NCI-H1092 treated with DMSO at 0.1 percent for 48 hours (cell line): ENCODE measurements around the gene HPS1.

ENCODE experiments used
- DNase-seq: peaks from one replicate; lab custom pipeline; 2025; lab: John Stamatoyannopoulos, UW

Gene HPS1

GRCh38 chr10:98446661-98447221 lies at the start of gene HPS1:
Gene HPS1 (minus strand): TSS chr10:98446935. CDS start chr10:98443240, 3,695 bp downstream.
- DNase-seq: peak; percentile 35

GRCh38 chr10:98492763-98493162 lies 46.0 kb upstream of the HPS1 start:
- DNase-seq: no peak

- no peak for DNase-seq
Observed at GRCh38 chr10:98489561-98490481, 43.1 kb upstream of the HPS1 start.

GRCh38 chr10:98488669-98489430 lies 42.1 kb upstream of the HPS1 start:
- no peak for DNase-seq

- DNase-seq: no peak
Observed at GRCh38 chr10:98487649-98488048, 40.9 kb upstream of the HPS1 start.

- DNase-seq: no peak
Observed at GRCh38 chr10:98486421-98486820, 39.7 kb upstream of the HPS1 start.

- no peak for DNase-seq
Observed at GRCh38 chr10:98485959-98486358, 39.2 kb upstream of the HPS1 start.

GRCh38 chr10:98483658-98484057 lies 36.9 kb upstream of the HPS1 start:
- DNase-seq: no peak

GRCh38 chr10:98482096-98482495 lies 35.4 kb upstream of the HPS1 start:
- no peak for DNase-seq

- DNase-seq: no peak
Observed at GRCh38 chr10:98481404-98481945, 34.7 kb upstream of the HPS1 start.

- DNase-seq: no peak
Observed at GRCh38 chr10:98478430-98479222, 31.9 kb upstream of the HPS1 start.

GRCh38 chr10:98477861-98478260 lies 31.1 kb upstream of the HPS1 start:
- DNase-seq: no peak

- no peak for DNase-seq
Observed at GRCh38 chr10:98474628-98475027, 27.9 kb upstream of the HPS1 start.

GRCh38 chr10:98472196-98472595 lies 25.5 kb upstream of the HPS1 start:
- DNase-seq: no peak

GRCh38 chr10:98470850-98471249 lies 24.1 kb upstream of the HPS1 start:
- DNase-seq: no peak

- no peak for DNase-seq
Observed at GRCh38 chr10:98469001-98469931, 22.5 kb upstream of the HPS1 start.

- DNase-seq: peak; percentile 49
Observed at GRCh38 chr10:98467506-98468318, 21.0 kb upstream of the HPS1 start.

GRCh38 chr10:98466861-98467505 lies 20.2 kb upstream of the HPS1 start:
- no peak for DNase-seq

- no peak for DNase-seq
Observed at GRCh38 chr10:98465866-98466265, 19.1 kb upstream of the HPS1 start.
